ELF-1 (cell line): ENCODE measurements around the gene DCAF11.
A peak's percentile ranks its signal among the peaks of the same experiment; 100 is the strongest.

Experiments
- DNase-seq: peaks from one replicate; pipeline ENCODE4 v3.0.0-alpha.2; 2016; ENCODE audit warnings: low read depth, low spot score

The DCAF11 gene

DNA sequence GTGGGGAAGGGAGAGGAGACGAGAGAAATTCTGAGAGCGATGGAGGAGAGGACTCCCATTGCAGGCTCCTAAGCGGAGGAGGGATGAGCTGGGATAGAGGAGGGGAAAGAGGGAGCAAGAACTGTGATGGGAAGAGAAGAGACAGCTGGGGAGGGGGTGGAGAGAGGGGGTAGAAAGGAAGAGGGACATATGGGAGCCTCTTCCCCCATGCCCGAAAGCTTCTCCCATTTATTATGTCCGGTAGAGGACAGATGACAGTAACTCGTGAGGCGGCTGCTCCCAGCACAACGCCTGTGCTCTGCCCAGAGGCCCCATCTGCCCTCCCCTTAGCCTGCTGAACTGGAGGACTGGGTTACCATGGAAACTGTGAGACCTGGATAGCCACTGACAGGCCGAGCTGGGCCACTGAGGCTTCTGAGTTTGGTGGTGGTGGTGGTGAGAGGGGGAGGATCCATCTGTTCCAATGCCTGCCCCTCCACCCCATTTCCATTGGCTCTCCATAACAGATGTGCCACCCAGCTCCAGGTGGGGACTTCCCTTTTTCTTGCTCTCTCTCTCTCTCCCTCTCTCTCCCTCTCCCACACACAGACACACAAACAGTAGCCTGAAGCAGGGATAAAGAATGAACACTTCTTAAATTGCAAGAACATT lies 35.0 kb upstream of the DCAF11 start:
- DNase-seq, result peak; percentile 73

- DNase-seq, result no peak
These were observed 34.4 kb upstream of the DCAF11 start for GRCh38 chr14:24080142-24080530.

DNA sequence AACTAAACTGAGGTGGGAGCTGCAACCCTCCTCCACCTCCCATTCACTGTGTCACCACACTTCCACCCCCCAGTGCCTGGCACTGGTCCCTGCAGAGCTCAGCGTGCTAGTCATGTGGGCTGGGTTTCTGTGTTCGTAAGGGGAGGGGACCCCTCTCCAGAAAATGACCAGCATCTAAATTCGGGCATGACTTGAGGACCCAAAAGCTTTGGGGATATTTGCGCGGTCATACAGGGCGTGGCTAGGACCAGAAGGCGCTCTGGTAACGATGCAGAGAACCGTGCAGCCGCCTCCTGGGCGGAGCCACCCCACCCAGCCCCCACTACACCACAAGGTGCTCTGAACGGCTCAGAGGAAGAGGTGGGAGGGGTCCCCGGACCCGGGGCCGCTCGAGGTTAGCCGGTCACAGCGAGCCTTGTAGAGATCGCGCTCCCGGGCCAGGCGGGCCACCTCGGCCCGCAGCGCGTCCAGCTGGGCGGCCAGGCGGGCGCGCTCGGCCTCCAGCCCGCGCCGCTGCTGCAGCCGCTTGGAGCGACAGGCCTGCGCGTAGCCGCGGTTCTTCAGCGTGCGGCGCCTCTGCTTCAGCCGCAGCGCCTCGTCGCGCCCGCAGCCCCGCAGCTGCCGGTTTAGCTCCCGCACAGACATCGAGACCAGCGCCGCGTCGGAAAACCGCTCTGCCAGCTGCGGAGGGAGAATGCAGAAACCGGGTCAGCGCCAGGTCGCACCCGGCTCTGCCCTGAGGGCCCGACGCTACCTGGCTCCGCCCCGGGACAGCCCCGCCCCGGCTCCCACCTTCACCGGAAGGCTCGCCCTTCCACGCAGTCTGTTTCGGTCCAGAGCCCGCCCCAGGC lies 33.5 kb upstream of the DCAF11 start:
- DNase-seq, result peak; percentile 42

DNA sequence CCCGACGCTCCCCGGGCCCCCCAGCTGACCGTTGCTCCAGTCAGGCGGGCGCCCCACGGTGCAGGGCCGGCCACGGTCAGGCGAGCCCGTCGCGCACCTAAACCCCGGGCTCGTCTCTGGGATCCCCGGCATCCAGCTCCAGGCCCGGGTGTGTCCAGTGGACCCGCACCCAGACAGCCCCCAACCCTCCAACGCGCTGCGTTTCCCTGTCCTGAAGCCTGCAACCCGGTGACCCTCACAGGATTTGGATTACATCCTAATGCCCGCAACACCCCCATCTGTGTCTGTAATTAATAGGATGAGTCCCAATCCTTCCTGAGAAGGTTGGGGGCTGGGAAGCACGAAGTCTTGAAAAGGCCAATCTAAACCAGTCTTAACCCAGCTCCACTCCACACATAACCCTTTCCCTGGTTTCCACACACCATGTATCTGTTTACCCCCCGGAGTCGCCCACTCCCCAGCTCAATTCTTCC lies 32.8 kb upstream of the DCAF11 start:
- no peak for DNase-seq

- no peak for DNase-seq
These were observed 32.0 kb upstream of the DCAF11 start for GRCh38 chr14:24082411-24083080.

DNA sequence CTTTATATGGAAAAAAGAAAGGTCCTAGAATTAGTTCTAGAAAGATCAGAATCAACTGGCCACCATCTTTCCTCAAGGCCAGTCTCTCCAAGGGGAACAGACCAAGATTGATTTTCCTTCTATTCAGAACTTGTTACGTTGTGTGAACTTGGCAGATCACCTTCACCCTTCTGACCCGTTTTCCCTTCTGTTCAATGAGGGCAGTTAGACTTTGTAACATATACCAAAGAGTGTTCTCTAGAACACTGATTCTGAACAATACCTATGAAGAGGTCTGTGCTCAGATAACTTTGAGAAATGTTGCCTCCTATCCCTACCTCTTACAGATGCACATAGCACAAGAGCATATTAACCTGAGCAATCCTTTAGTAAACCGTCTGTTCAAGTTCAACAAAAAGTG lies 31.1 kb upstream of the DCAF11 start:
- DNase-seq, result no peak

DNA sequence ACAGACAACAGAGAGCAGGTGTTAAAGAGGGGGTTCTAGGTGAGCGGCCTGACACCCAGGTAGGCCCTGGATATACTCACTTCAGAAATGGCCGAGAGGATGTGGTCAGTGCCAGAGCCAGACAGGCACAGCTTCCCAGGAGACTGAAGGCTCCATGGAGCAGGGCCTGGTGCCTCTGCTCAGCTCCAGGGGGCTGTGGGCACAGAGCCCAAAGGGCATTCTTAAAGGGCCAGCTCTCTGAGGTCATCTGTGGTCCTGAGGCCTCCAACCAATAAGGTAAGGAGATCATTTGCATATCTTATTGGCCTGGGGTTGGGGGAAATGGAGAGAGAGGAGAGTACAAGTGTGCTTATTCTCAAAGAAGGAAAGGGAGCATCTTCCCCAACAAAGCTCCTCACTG lies 30.1 kb upstream of the DCAF11 start:
- no peak for DNase-seq

DNA sequence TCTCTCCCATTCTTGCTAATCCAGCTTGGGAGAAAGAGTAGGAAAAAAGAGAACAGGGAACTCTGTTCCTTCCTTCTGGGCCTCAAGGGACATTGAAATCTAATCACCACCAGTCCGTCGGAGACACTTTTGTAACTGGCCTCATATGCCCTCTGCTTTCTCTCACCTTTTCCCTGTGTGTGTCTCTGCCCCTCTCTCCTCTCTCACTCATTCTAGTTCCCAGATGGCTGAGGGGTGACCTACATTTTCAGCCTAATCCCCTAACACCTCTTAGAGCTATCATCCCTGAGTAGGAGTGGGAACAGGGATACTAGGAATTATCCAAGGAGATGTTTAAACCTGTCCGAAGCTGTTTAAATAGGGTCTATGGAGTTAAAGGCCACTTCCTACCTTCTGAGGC lies 29.4 kb upstream of the DCAF11 start:
- no peak for DNase-seq

GRCh38 chr14:24086193-24086955 lies 28.2 kb upstream of the DCAF11 start:
- no peak for DNase-seq

- no peak for DNase-seq
These were observed 27.6 kb upstream of the DCAF11 start for GRCh38 chr14:24087004-24087403.

DNA sequence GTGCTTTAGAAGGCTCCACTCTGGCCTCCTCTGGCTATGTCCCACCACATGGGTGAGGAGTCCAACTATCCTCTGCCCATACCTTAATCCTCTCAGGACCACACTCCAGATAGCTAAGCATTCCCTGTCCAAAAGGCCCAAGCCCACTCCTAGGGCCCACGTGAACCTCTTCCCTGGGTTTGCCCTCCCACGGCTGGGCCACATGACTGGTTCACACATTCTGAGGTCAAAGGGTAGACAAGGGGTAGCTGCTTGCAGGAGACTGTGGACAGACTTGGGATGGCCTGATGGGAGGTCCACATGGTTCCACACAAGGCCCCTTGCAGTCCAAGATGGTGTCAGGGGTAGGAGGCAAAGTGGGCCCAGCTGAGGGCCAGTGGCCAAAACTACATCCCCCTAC lies 26.5 kb upstream of the DCAF11 start:
- no peak for DNase-seq

DNA sequence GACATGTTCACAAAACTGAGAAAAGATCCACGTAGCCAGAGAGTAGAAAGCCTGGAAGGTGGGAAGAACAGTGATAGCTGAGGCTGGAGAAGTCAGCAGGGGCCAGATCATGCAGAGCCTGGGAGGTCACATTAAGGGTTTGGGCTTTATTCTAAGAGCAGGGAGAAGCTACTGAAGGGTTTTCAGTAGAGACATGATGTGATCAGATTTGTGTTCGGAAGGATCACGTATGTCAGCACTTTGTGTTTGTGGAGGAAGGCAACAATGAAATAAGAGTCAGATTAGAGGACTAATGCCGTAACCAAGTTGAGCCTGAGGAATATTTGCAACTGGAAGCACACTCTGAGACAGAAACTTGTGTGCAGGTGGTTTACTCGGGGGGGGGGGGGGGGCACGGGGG lies 24.7 kb upstream of the DCAF11 start:
- no peak for DNase-seq

GRCh38 chr14:24092110-24092504 lies 22.5 kb upstream of the DCAF11 start:
- DNase-seq, result no peak

DNA sequence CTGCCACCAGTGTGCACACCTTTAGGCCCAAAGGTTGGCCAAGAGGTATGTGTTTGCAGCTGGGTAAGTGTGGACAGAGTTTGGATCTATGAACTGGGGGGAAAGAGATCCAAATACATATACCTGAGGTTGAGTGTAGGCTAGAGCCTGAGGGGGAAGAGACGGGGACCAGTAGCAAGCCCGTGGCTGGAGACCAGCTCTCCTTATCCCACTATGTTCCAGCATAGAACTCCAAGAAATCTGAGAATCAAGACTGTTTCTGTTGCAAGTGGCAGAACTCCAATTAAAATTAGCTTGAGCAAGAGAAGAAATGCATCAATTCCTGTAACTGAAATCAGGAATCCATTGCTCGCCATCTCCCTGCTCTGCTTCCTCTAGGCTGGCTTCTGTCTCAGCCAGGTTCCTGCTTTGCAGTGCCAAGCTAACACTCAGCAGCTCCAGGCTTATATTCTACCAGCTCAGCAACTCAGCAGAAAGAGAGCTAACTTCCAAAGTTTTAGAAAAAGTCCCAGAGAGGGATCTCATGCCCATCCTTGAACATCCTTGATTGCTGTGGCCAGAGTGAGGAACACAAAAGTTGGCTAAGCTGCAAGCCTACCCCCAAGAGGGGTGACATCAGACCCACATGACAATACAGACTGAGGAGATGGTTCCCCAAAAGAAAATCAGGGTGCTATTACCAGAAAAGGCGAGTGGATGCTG lies 21.9 kb upstream of the DCAF11 start:
- no peak for DNase-seq

DNA sequence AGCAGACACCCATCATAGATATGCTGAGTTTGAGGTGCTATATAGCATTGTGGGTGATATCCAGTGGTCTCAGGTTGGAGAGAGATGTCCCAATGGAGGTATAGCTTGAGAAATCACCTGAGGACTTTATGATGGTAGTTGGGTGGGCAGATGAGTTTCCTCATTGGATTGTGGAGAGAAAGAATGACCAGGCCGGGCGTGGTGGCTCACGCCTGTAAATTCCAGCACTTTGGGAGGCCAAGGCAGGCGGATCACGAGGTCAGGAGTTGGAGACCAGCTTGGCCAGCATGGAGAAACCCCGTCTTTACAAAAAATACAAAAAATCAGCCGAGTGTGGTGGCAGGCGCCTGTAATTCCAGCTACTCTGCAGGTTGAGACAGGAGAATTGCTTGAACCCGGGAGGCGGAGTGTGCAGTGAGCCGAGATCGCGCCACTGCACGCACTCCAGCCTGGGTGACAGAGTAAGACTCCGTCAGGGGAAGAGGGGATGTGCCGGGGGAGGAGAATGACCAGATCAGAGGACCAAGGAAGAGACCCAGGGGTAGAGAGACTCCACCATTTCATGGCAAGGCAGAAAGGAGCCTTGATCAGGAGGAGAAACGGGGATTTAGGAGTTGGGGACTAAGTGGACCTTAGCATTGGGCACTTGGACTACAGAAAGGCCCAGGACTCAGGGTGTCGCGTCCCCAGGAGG lies 21.2 kb upstream of the DCAF11 start:
- no peak for DNase-seq

- peak; percentile 94 for DNase-seq
These were observed 20.4 kb upstream of the DCAF11 start, which contains the start of gene PCK2 for GRCh38 chr14:24093901-24094840. TSS of gene PCK2 (plus strand) at chr14:24094311. CDS start at chr14:24094406, 95 bp downstream.

- DNase-seq, result peak; percentile 61
These were observed 19.7 kb upstream of the DCAF11 start for GRCh38 chr14:24094841-24095270.

GRCh38 chr14:24095271-24096068 lies 19.1 kb upstream of the DCAF11 start:
- peak; percentile 70 for DNase-seq
